Adrenal gland (tissue), 12 donors: ENCODE results near the gene SYCP1. TPM values are rescaled to one million over a fixed set of nuclear protein-coding genes. Genes with fewer than 3 reads are reported as not detected.

ENCODE experiments used
- DNase-seq, 7 donors: peaks; one replicate each; pipeline ENCODE4 v3.0.0-alpha.2; 2019 to 2020
- H3K27ac ChIP-seq, 5 donors: fragments of 200-600 bp; sonication (generic) in 4 of 5; 1 replicate in 3 of 5; 2 replicates in 2 of 5; pipeline versions ENCODE4 v1.5.1 to v1.8.0; 2016 to 2020; ENCODE audit warnings: mild to moderate bottlenecking in 1 of 5
- H3K27me3 ChIP-seq: fragments of 200-600 bp; 2 replicates; pipeline ENCODE4 v1.8.0; 2021
- H3K36me3 ChIP-seq, 2 donors: fragments of 200-600 bp; replicated peaks in 1 of 2; 1 replicate in 1 of 2; 2 replicates in 1 of 2; pipeline versions ENCODE4 v1.5.1 to v1.8.0; 2018 to 2022
- H3K4me1 ChIP-seq, 2 donors: fragments of 200-600 bp; replicated peaks in 1 of 2; 1 replicate in 1 of 2; 2 replicates in 1 of 2; pipeline versions ENCODE4 v1.5.1 to v1.8.0; 2018 to 2021
- H3K4me3 ChIP-seq, 4 donors: fragments of 200-600 bp; sonication (generic) in 3 of 4; one replicate each; pipeline ENCODE4 v1.5.1; 2016 to 2018
- H3K9me3 ChIP-seq, 3 donors: fragments of 200-600 bp; sonication (generic) in 1 of 3; replicated peaks in 1 of 3; 1 replicate in 2 of 3; 2 replicates in 1 of 3; pipeline versions ENCODE4 v1.5.1 to v1.8.0; 2016 to 2021
- CTCF ChIP-seq, 6 experiments: fragments of 450-650 bp in 4 of 6; fragments of 200-600 bp in 2 of 6; sonication (generic) in 1 of 6; IDR thresholded peaks; 1 replicate in 5 of 6; 2 replicates in 1 of 6; pipeline versions ENCODE4 v1.5.1 to v1.8.0; 2016 to 2021; ENCODE audit warnings: antibody characterized with exemption in 6 of 6, mild to moderate bottlenecking in 2 of 6, moderate library complexity in 1 of 6
- POLR2A ChIP-seq, 2 donors: fragments of 450-650 bp; IDR thresholded peaks; one replicate each; pipeline ENCODE4 v1.6.1; 2017; ENCODE audit warnings: antibody characterized with exemption in 2 of 2, mild to moderate bottlenecking in 2 of 2, moderate library complexity in 1 of 2
- WGBS, 4 donors: extraction: QIAGEN DNeasy Blood & Tissue Kit in 2 of 4; methylation state at CpG; one replicate each; pipeline versions ENCODE4 v1.1.5 to v1.1.7; 2013 to 2017; 5-methylcytosine and 5-hydroxymethylcytosine counted together
- intact Hi-C, 2 donors: fragments of 100-400 bp; cut with DNase I; formaldehyde crosslinking; loops; one replicate each; pipeline versions ENCODE4 v1.14.1 to v1.15.0; 2022 to 2023
- polyA plus RNA-seq, 3 donors: library from polyadenylated mRNA; stranded (reverse); fragments of 200-250 nt in 2 of 3; fragments of 350-450 nt in 1 of 3; fragmentation: Illumina TruSeq in 1 of 3; extraction: RNeasy Lipid Tissue Mini Kit (QIAGEN cat#74804) in 1 of 3; gene quantifications; one replicate each; pipeline ENCODE4 v1.2.3, GENCODE V29; 2013 to 2014
- total RNA-seq, 9 donors: library from RNA; depleted of rRNA in 4 of 9; stranded (reverse); fragments of >200 nt in 4 of 9; fragments of 120-200 nt in 1 of 9; fragmentation: NEBNext Ultra II Directional in 1 of 9; extraction: Animal tissue kit (Norgen Biotek cat#: 25700) in 1 of 9; gene quantifications; one replicate each; pipeline versions ENCODE4 v1.1.0 to v1.2.4, GENCODE V29; 2013 to 2023
- donor health status: healthy with polysubstance abuse.
- donor health status: Bipolar disorder and iron deficiency.
- donor health status: DM: yes; HTN: yes; CAD: no.
- donor health status: DM: no; HTN: no; CAD: no.
- donor health status: DM: no; HTN: no; CAD: no.
- donor health status: DM: yes; HTN: yes; CAD: no.

Gene SYCP1
- total and polyA plus RNA-seq, 12 donors, result 0.07 to 0.22 TPM; not detected in 10

- 84 to 96% (median 93%) methylated on average over 1 of the region's 1 CpG for WGBS, 4 donors
- no peaks in the 10 kb centered on the region for H3K27me3 ChIP-seq
- intact Hi-C loops, result loop anchor here (5.0 kb wide), 1 partner anchor 135 kb away; no protein-coding TSS in a partner anchor
These were observed 122.2 kb downstream of the SYCP1 start for GRCh38 chr1:114976891-114977290.

GRCh38 chr1:114979278-114979891 lies 124.7 kb downstream of the SYCP1 start:
- TF ChIP-seq CTCF (IDR thresholded peaks at IDR 0.05), result peak; percentile 70 to 89 (median 77)
- TF ChIP-seq POLR2A (IDR thresholded peaks at IDR 0.05), result no peak
- intact Hi-C loops, result loop anchor here (5.0 kb wide), 1 partner anchor 133 kb away; no protein-coding TSS in a partner anchor
- Histone ChIP-seq H3K27me3 (peaks cover 5% of the 10 kb centered on the region), H3K27ac (no peak overlapping the region), H3K4me3 (no peak overlapping the region), H3K4me1 (no peaks in the 10 kb centered on the region), H3K36me3 (no peaks in the 10 kb centered on the region), H3K9me3 (peaks cover 0 to 9% (median 7%) of the 10 kb centered on the region in 3 donors)
- 28 to 32% (median 31%) methylated on average over 4 of the region's 4 CpGs for WGBS, 4 donors
- DNase-seq, result peak; percentile 30 to 82 (median 55)

More at GRCh38 chr1:114976891-114977290, 122.2 kb downstream of the SYCP1 start:
- H3K9me3 ChIP-seq, result peaks cover 0 to 6% (median 0%) of the 10 kb centered on the region in 3 donors
- TF ChIP-seq POLR2A (IDR thresholded peaks at IDR 0.05), result no peak
- no peak for TF ChIP-seq CTCF (IDR thresholded peaks at IDR 0.05)
- no peaks in the 10 kb centered on the region for H3K4me1 ChIP-seq
- no peak for DNase-seq
- no peak overlapping the region for H3K27ac ChIP-seq
- no peaks in the 10 kb centered on the region for H3K36me3 ChIP-seq
- H3K4me3 ChIP-seq, result no peak overlapping the region

- H3K4me1 ChIP-seq, result no peaks in the 10 kb centered on the region
- 0 to 84% (median 43%) methylated on average over 1 of the region's 1 CpG for WGBS, 4 donors
- intact Hi-C loops, result loop anchor here in 1 of 2 donors (5.0 to 10.0 kb wide), 2 partner anchors 70 to 613 kb away; no protein-coding TSS in a partner anchor
These were observed 127.6 kb downstream of the SYCP1 start for GRCh38 chr1:114982251-114982650.

GRCh38 chr1:114986286-114986685 lies 131.6 kb downstream of the SYCP1 start:
- TF ChIP-seq POLR2A (IDR thresholded peaks at IDR 0.05) (no peak), CTCF (IDR thresholded peaks at IDR 0.05) (no peak)
- peaks cover 0 to 13% (median 9%) of the 10 kb centered on the region in 3 donors for H3K9me3 ChIP-seq
- no peak overlapping the region for H3K27ac ChIP-seq
- peaks cover 5% of the 10 kb centered on the region for H3K27me3 ChIP-seq
- no peaks in the 10 kb centered on the region for H3K4me1 ChIP-seq
- intact Hi-C loops, result loop anchor here in 1 of 2 donors (10.0 kb wide), 1 partner anchor 609 kb away; no protein-coding TSS in a partner anchor
- no peak for DNase-seq
- H3K4me3 ChIP-seq, result no peak overlapping the region
- H3K36me3 ChIP-seq, result no peaks in the 10 kb centered on the region

More at GRCh38 chr1:114982251-114982650, 127.6 kb downstream of the SYCP1 start:
- Histone ChIP-seq H3K27ac (no peak overlapping the region), H3K27me3 (peaks cover 5% of the 10 kb centered on the region), H3K4me3 (no peak overlapping the region), H3K9me3 (peaks cover 0 to 13% (median 9%) of the 10 kb centered on the region in 3 donors), H3K36me3 (no peaks in the 10 kb centered on the region)
- no peak for DNase-seq
- no peak for TF ChIP-seq POLR2A (IDR thresholded peaks at IDR 0.05)
- no peak for TF ChIP-seq CTCF (IDR thresholded peaks at IDR 0.05)
